EH (cell line): Measurements from ENCODE around the gene GALK1.
"Not testable (repeated sequence)": the region's sequence is repeated elsewhere in the genome, so short reads cannot be mapped to it uniquely, and the experiment has no call there.

Source experiments
- DNase-seq: peaks from one replicate; pipeline ENCODE4 v3.0.0-alpha.2; 2015; ENCODE audit warnings: low read depth

GALK1 gene

GRCh38 chr17:75763613-75764416 lies 1.2 kb downstream of the GALK1 start:
- peak; percentile 23 for DNase-seq

GRCh38 chr17:75763269-75763607 lies 1.8 kb downstream of the GALK1 start:
- DNase-seq, result no peak

GRCh38 chr17:75762513-75763268 lies 2.3 kb downstream of the GALK1 start:
- no peak for DNase-seq

GRCh38 chr17:75759978-75760640 lies 4.9 kb downstream of the GALK1 start:
- not testable (repeated sequence) for DNase-seq

- no peak for DNase-seq
Measured at GRCh38 chr17:75759457-75759856, 5.5 kb downstream of the GALK1 start.

- no peak for DNase-seq
Measured at GRCh38 chr17:75758131-75758905, 6.7 kb downstream of the GALK1 start.

- no peak for DNase-seq
Measured at GRCh38 chr17:75757086-75757681, 7.8 kb downstream of the GALK1 start.

GRCh38 chr17:75756451-75757085 lies 8.4 kb downstream of the GALK1 start:
- DNase-seq, result no peak

- no peak for DNase-seq
Measured at GRCh38 chr17:75755990-75756389, 9.0 kb downstream of the GALK1 start.

- peak; percentile 25 for DNase-seq
Measured at GRCh38 chr17:75755205-75755901, 9.6 kb downstream of the GALK1 start.

GRCh38 chr17:75754378-75755204 lies 10.4 kb downstream of the GALK1 start:
- no peak for DNase-seq

GRCh38 chr17:75753514-75754377 lies 11.2 kb downstream of the GALK1 start:
- peak; percentile 76 for DNase-seq

- DNase-seq, result no peak
Measured at GRCh38 chr17:75752802-75753513, 12.0 kb downstream of the GALK1 start.

- no peak for DNase-seq
Measured at GRCh38 chr17:75752405-75752709, 12.6 kb downstream of the GALK1 start.

GRCh38 chr17:75751676-75752404 lies 13.2 kb downstream of the GALK1 start:
- no peak for DNase-seq

- no peak for DNase-seq
Measured at GRCh38 chr17:75750661-75751423, 14.2 kb downstream of the GALK1 start.
